GM18502 (cell line): ENCODE data around the gene ARID5A.

Source experiments
- ATAC-seq: cut with Tn5 transposase; IDR thresholded peaks from one replicate; pipeline ENCODE4 v1.9.1; 2021; ENCODE audit warnings: mild to moderate bottlenecking; ENCODE audit not compliant: unreplicated experiment, poor library complexity

Gene ARID5A

DNA sequence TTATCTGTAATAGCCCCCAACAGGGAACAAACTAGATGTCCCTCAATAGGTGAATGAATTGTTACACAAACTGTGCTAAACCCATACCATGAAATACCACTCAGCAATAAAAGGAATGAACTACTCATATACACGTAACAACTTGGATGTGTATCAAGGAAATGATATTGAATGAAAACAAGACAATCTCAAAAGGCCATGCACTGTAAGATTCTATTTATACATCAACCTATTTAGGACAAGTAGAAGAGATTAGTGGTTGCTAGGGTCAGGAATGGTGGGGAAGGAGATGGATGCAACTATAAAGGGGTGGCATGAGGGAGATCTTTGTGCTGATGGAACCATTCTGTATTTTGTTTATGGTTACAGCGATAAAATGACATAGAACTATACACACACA is 54.5 kb downstream of the ARID5A start:
- ATAC-seq = no peak

DNA sequence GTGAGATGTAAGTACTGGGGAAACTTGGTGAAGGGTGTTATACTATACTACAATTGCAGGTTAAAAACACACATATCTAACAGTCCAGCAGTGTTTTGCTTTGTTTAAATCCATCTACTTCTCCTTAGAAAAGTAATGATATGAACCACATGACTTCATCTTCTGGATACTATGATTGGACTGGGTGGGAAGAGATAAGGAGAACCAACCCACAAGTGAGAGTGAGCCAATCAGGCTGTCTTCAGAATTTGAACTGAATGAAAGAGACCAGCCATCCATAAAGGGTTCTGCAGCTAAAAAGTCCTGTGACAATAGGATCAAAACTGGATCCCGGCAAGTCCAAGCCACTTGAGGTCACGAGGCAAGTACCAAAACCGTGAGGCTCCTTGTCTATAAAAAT is 54.9 kb downstream of the ARID5A start:
- no peak for ATAC-seq

DNA sequence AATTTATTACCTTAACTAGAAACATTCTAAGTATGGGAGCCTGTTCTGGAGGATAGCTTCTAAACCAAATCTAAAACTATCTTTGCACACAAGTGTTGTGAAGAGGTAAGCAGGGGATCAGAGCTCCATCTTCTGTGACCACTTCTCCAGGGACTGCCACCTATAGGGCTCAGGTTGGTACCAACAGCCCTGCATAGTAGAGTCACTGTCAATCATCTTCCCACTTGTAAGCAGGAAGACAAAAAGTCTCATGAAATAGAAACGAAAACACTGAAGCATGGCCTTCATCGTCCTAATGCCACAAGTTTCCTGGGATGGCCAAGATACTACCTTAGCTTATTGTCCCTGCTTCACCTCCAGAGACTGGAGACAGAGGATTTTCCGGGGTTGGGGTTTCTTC is 57.7 kb downstream of the ARID5A start:
- ATAC-seq = no peak

DNA sequence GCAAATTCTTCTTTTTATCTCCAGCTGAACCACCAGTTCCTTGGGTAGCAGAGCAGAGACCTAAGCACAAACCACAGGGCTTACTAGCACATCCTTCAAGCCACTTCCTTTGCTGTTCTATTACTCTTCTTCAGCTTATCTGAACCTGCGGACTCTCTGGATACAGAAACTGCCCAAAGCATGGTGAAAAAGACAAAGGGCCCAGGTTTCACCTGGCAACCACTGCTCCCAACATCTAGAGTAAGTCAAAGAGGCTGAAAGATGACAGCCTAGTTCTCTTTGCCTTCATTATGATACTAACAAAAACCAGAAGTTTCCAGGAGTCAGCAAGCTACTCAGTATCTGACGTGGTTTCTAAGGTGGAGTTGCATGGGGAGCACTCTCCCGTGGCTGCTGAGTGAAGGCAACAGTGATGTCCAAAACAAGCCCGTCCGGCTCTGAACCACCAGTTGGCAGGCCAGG is 58.2 kb downstream of the ARID5A start:
- ATAC-seq = no peak

DNA sequence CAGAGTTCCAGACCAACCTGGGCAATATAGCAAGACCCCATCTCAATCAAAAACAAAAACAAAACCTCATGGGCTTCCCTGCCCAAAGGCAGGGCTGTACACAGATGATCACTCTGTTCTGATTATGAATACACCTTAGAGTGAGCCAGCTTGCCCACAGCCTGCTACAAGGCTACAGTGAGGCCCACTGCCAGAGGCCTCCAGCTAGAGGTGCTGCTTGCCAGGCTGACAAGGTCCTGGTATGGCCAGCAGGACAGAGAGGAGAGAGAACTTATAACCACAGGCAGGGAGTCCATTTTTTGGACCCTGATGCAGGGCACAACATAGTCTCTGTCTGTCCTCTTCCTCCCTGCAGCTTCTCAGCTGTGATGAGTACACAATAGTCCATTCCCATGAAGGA is 60.0 kb downstream of the ARID5A start:
- ATAC-seq = no peak

DNA sequence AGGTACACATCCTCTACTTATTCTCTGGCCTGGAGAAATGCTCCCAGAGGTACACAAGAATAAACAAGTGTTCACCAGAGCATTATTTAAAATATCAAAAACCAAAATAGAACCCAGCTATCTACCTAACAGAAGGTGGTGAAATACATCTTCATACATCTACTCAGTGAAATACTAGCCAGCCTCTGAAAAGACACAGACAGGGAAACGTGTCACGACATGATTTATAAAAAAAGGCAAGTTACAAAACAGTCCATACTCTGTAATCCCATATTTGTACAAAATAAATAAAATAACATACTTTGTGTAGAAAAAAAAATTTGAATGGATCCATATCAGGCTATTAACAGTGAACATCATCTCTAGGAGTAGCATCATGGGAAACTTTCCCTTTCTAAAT is 63.4 kb downstream of the ARID5A start:
- ATAC-seq = no peak

DNA sequence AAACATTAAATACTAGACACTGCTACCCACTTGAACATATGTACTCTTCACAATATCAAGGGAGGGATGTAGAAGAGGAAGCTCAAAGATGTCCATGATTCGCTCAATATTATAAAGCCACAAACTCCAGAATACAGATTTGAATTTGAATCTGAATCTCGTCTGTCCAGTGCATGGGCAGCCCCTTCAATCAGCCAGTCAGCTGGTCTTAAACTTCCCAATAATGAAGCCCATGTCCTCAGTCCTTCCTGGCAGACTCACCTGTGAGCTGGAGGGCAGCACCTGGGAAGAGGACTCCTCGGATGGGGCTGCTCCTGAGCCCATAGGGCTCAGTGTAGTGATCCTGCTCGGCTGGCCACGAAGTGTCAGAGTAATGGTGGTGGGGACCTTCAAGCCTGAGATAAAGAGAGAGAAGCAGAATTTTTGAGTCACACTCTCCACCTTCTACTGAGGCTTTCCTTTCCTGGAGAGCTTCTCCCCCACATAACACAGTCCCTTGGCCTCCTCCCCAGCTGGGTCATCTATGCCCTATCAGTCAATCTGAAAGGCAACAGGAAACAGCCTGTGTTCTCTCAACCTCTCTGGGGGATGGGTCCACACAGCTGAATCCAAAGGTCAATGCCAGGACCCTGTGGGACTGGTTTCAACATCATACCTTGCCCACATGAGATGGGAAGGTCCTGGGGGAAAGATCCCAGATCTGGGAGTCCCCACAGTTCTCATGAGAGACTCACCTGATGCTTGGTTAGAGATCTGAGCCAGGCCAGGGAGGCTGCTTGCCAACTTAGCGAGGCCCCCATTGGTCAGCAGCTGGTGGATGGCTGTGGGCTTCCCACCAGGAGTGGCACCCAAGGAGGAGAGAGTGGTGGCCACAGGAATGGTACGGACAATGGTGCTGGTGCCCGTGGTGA is 65.1 kb downstream of the ARID5A start:
- no peak for ATAC-seq
